HPDE6-E6E7 (cell line): ENCODE results near the gene RAP2C.
A peak's percentile ranks its signal among the peaks of the same experiment; 100 is the strongest.

Source experiments
- DNase-seq: peaks from one replicate; pipeline ENCODE4 v3.0.0; 2011; ENCODE audit warnings: missing footprints; ENCODE audit errors: extremely low spot score

The RAP2C gene

GRCh38 chrX:132219343-132219768 is at the start of gene RAP2C:
RAP2C (minus strand) TSS chrX:132219447; CDS start chrX:132217268, 2,179 bp downstream.
- DNase-seq: peak; percentile 58

GRCh38 chrX:132267392-132267791 is 48.1 kb upstream of the RAP2C start:
- DNase-seq: no peak

DNA sequence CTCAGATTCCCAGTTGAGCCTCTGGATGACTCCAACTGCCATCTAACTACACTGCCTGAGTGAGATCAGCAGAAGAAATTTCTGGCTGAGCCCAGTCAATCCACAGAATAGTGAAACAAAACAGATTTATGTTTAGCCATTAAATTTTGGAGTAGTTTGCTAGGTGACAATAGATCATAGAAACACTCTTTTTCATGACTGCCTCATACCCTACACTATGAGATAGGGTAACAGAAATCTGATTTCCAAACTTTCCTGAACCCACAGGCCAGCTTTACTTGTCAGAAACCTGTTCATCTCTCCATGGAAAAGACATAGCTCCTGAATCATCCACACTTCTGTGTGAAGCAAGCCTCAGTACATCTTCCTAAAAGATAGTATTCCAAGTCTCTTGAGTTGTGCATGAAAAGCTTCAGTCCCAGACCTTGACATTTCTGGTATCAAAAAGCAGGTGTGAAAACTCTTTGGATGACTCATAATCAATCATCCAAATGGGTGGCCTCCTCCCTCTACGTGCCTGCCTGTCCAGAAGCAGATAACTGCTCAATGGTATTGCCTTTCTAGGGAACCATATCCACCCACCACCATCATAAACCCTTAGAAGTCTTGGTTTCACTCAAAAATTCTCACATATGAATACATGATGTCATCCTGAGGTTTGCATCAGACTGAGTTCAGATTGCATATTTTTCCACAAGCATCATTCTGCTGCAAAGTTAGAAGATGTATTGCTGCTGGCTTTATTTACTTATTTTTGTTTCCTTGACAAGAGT is 47.5 kb upstream of the RAP2C start:
- no peak for DNase-seq

GRCh38 chrX:132263127-132263526 is 43.9 kb upstream of the RAP2C start:
- DNase-seq: no peak

GRCh38 chrX:132258509-132258908 is 39.3 kb upstream of the RAP2C start:
- no peak for DNase-seq

DNA sequence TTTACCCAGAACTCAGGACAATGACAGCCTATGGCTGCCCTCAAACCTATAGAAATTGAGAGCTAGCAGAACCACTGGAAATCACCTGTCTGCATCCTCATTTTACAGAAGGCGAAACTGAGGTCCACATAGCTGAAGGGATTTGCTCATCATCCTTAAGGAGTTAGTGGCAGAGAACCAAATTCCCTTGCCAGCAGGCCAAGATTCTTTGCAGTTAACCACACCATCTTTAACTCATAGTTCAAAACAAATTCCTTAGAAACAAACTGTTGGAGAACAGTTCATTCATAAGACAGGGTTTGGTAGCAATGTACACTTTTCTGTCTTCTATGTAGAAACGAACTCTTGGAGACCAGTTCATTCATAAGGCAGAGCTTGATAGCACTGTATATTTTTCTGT is 37.9 kb upstream of the RAP2C start:
- DNase-seq: no peak

- DNase-seq: no peak
Measured at GRCh38 chrX:132236121-132236520, 16.9 kb upstream of the RAP2C start.

- DNase-seq: no peak
Measured at GRCh38 chrX:132235488-132235887, 16.2 kb upstream of the RAP2C start.

- DNase-seq: no peak
Measured at GRCh38 chrX:132231587-132231986, 12.3 kb upstream of the RAP2C start.

GRCh38 chrX:132227383-132228112 is 8.3 kb upstream of the RAP2C start:
- DNase-seq: no peak

DNA sequence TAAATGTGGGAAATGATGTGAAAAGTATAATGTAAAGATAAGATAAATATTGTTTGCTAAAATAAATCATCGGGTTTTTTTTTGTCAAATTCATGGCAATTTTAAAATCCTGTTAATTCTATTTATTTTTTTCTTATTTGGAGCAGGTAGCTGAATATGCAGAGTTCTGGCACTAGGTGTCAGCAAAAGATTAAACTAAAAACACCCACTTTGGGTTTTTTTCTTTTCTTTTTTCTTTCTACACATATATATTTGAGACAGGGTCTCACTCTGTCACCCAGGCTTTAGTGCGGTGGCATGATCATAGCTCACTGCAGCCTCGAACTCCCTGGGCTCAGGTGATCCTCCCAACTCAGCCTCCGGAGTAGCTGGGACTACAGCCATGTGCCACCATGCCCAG is 6.9 kb upstream of the RAP2C start:
- no peak for DNase-seq

- peak; percentile 70 for DNase-seq
Measured at GRCh38 chrX:132218100-132218812, 991 bp downstream of the RAP2C start.

GRCh38 chrX:132217203-132218073 is 1.8 kb downstream of the RAP2C start:
- peak; percentile 57 for DNase-seq

DNA sequence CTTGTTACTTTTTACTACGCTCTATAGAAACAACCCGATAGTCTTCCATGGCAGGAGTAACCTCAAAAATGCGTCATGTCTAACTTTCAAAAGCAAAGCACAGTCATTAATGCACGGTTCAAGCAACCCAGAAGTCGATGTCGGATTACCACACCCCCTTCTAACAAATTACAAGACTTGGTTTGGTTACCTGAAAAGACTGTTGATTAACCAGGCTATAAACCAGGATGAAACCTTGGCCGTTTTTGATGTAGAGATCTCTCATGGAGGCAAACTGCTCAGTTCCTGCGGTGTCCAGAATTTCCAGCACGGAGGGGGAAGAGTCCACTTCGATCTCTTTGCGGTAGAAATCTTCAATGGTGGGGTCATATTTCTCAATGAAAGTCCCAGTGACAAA is 2.4 kb downstream of the RAP2C start:
- no peak for DNase-seq

- DNase-seq: no peak
Measured at GRCh38 chrX:132216283-132216682, 3.0 kb downstream of the RAP2C start.

GRCh38 chrX:132214518-132214917 is 4.7 kb downstream of the RAP2C start:
- no peak for DNase-seq

- no peak for DNase-seq
Measured at GRCh38 chrX:132209527-132209926, 9.7 kb downstream of the RAP2C start.

- no peak for DNase-seq
Measured at GRCh38 chrX:132208422-132208821, 10.8 kb downstream of the RAP2C start.

DNA sequence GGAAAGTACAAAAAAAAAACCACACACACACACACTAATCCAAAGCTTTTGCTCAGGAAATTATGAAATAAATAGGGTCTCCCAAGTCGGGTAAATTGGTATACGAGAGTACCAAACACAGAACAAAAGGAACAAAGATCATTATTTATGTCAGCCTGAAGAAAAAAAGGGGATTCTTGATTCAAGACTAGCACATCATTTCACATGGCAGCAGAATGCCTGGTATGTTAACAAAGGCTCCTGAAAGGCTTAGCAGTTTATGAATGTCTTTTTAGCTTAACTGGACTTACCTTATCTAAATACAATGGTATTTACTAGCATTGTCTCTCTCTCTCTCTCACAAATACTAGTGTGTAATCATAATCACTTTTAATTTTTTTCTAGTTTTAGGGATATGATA is 11.3 kb downstream of the RAP2C start:
- no peak for DNase-seq

DNA sequence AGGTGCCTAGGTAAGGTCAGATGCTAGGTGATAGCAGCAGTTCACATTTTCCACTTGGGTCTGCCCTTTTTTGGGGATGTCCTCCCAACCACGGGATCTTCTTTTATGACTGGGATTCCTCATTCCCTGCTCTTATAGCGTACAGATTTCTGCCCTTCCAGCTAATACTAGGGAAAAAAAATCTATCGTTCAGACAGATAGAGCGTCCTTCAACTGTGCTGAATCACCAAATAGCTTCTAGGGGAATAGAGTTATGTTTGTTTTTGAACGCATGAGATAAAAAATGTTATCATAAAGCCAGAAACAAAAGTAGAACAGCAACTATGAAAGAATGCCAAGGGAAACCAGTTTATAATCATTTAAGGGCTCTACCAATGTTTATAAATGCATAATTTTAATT is 13.0 kb downstream of the RAP2C start:
- DNase-seq: no peak

GRCh38 chrX:132204629-132205028 is 14.6 kb downstream of the RAP2C start:
- no peak for DNase-seq

DNA sequence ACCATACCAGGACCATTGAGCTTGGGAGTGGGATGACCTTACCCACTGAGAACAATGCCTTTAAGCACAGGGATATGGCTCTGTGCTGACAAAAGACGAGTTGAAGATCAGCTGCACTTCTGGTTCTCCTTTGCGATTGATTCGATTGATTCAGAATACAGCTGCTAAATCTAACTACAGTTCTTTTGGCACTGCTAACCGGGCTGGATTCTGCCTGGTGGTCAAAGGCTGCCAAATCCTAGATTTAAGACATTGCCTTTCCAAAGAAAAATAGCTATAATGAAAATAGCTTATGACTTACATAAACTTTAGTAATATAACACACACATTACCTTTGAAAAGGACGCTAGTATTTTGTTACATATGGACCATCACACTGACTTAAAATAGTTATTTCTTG is 18.3 kb downstream of the RAP2C start:
- no peak for DNase-seq
